K562 (cell line): ENCODE measurements around the gene BRICD5. TPM values are rescaled to one million over a fixed set of nuclear protein-coding genes. Genes with fewer than 3 reads are reported as not detected.

ENCODE experiments used
- ERF ChIP-seq: fragments of 450-650 bp; formaldehyde crosslinking; IDR thresholded peaks from 2 replicates; pipeline ENCODE4 v1.4.0; 2020; ENCODE audit warnings: mild to moderate bottlenecking, mixed read lengths
- ETV1 ChIP-seq: fragments of 450-650 bp; conservative IDR thresholded peaks from 2 replicates; pipeline ENCODE4 v1.6.1; 2016; ENCODE audit warnings: missing genetic modification characterization, control low read depth, low read depth, missing compliant biosample characterization
- FOXM1 ChIP-seq, 2 experiments: fragments of 450-650 bp in 1 of 2; sonication (generic) in 1 of 2; formaldehyde crosslinking in 1 of 2; IDR thresholded peaks; 2 replicates each; pipeline versions ENCODE4 v1.6.1 to v1.9.0; 2017 to 2022; ENCODE audit warnings: low read depth in 2 of 2, mild to moderate bottlenecking in 2 of 2, missing genetic modification reagents in 1 of 2, moderate library complexity in 1 of 2
- GTF2F1 ChIP-seq: IDR thresholded peaks from 2 replicates; pipeline ENCODE4 v1.6.1; 2011; ENCODE audit warnings: low read depth, low read length, improper control_type of control experiment
- HLTF ChIP-seq: fragments of 450-650 bp; IDR thresholded peaks from 2 replicates; pipeline ENCODE4 v1.6.1; 2016
- KAT8 ChIP-seq: fragments of 450-650 bp; IDR thresholded peaks from 2 replicates; pipeline ENCODE4 v1.6.1; 2016; ENCODE audit warnings: low read depth, mild to moderate bottlenecking
- NFYB ChIP-seq: IDR thresholded peaks from 2 replicates; pipeline ENCODE4 v1.6.1; 2011; ENCODE audit warnings: mild to moderate bottlenecking, moderate library complexity; ENCODE audit not compliant: insufficient read length; ENCODE audit errors: extremely low read depth
- RBM14 ChIP-seq: fragments of 200-400 bp; formaldehyde crosslinking; IDR thresholded peaks from 2 replicates; pipeline ENCODE4 v1.6.1; 2018; ENCODE audit warnings: low read depth, mild to moderate bottlenecking, low read length, moderate library complexity, borderline replicate concordance; ENCODE audit not compliant: insufficient read depth
- RFX7 ChIP-seq: fragments of 250-450 bp; sonication (Bioruptor Pico); IDR thresholded peaks from 2 replicates; pipeline ENCODE4 v1.5.1; 2021; ENCODE audit warnings: mild to moderate bottlenecking
- SMAD4 ChIP-seq: fragments of 250-450 bp; sonication (Bioruptor Pico); conservative IDR thresholded peaks from 2 replicates; pipeline ENCODE4 v1.8.0; 2021; ENCODE audit warnings: inconsistent platforms, mild to moderate bottlenecking, moderate library complexity
- TEAD2 ChIP-seq: fragments of 450-650 bp; IDR thresholded peaks from 2 replicates; pipeline ENCODE4 v1.6.1; 2016; ENCODE audit warnings: missing genetic modification characterization, control low read depth, missing compliant biosample characterization
- XRCC5 ChIP-seq: fragments of 200-400 bp; formaldehyde crosslinking; IDR thresholded peaks from 2 replicates; pipeline ENCODE4 v1.6.1; 2017; ENCODE audit warnings: low read depth, mild to moderate bottlenecking, low read length
- ZFP30 ChIP-seq: fragments of 250-450 bp; sonication (Bioruptor Pico); IDR thresholded peaks from 2 replicates; pipeline ENCODE4 v1.8.0; 2022; ENCODE audit warnings: moderate library complexity, mild to moderate bottlenecking, inconsistent platforms, borderline replicate concordance
- ZNF124 ChIP-seq: sonication (generic); formaldehyde crosslinking; IDR thresholded peaks from 2 replicates; pipeline ENCODE4 v1.8.1; 2022; ENCODE audit warnings: missing genetic modification reagents
- ZNF146 ChIP-seq: IDR thresholded peaks from one replicate; pipeline ENCODE4 v1.6.1; 2018; ENCODE audit warnings: missing compliant biosample characterization; ENCODE audit not compliant: unreplicated experiment
- ZNF253 ChIP-seq: fragments of 250-450 bp; sonication (Bioruptor Pico); conservative IDR thresholded peaks from 2 replicates; pipeline ENCODE4 v1.6.1; 2021; ENCODE audit warnings: mild to moderate bottlenecking
- ZNF408 ChIP-seq: fragments of 250-450 bp; sonication (Bioruptor Pico); IDR thresholded peaks from 2 replicates; pipeline ENCODE4 v1.4.0; 2020; ENCODE audit warnings: low read depth, mild to moderate bottlenecking, moderate library complexity
- ZNF444 ChIP-seq: fragments of 250-450 bp; sonication (Bioruptor Pico); IDR thresholded peaks from 2 replicates; pipeline ENCODE4 v1.4.0; 2020; ENCODE audit warnings: mild to moderate bottlenecking, moderate library complexity
- ZNF584 ChIP-seq: fragments of 200-800 bp; sonication (Bioruptor generic); IDR thresholded peaks from 2 replicates; pipeline ENCODE4 v1.6.1; 2016; ENCODE audit warnings: low read depth, mild to moderate bottlenecking, missing genetic modification characterization, missing compliant biosample characterization
- ZNF668 ChIP-seq: fragments of 250-450 bp; sonication (Bioruptor Pico); IDR thresholded peaks from 2 replicates; pipeline ENCODE4 v1.8.0; 2022; ENCODE audit warnings: mild to moderate bottlenecking, inconsistent platforms
- ZNF695 ChIP-seq: fragments of 450-650 bp; formaldehyde crosslinking; IDR thresholded peaks from 2 replicates; pipeline ENCODE4 v1.4.0; 2020; ENCODE audit warnings: mild to moderate bottlenecking, moderate library complexity
- ZNF785 ChIP-seq: fragments of 250-450 bp; sonication (Bioruptor Pico); IDR thresholded peaks from 2 replicates; pipeline ENCODE4 v1.4.0; 2020; ENCODE audit warnings: mild to moderate bottlenecking
- polyA plus RNA-seq, 8 experiments: library from polyadenylated mRNA; depleted of rRNA in 4 of 8; stranded (reverse) in 5 of 8; unstranded in 3 of 8; fragments of >200 nt; fragmentation: Nextera tagmentation in 2 of 8; fragmentation: Illumina TruSeq in 1 of 8; extraction: Ambion mirVana in 2 of 8; extraction: Trizol in 1 of 8; gene quantifications; 2 replicates each; pipeline versions ENCODE4 v1.2.1 to v1.2.3, GENCODE V29; 2011 to 2014; ENCODE audit warnings: inconsistent platforms in 1 of 8, missing spikeins in 1 of 8
- total RNA-seq, 7 experiments: library from RNA; depleted of rRNA in 6 of 7; stranded (reverse); fragments of >200 nt in 6 of 7; fragmentation: Illumina TruSeq in 2 of 7; extraction: Trizol in 2 of 7; gene quantifications; 2 replicates each; pipeline versions ENCODE4 v1.2.1 to v1.2.3, GENCODE V29; 2011 to 2021; ENCODE audit warnings: low replicate concordance in 1 of 7
- TF ChIP-seq, protein P1 (sequence below): fragments of 450-650 bp; IDR thresholded peaks from 2 replicates; pipeline ENCODE4 v1.6.1; 2014; ENCODE audit warnings: low read depth, mild to moderate bottlenecking, moderate library complexity, borderline replicate concordance
- TF ChIP-seq, protein P2 (sequence below): fragments of 450-650 bp; formaldehyde crosslinking; conservative IDR thresholded peaks from 2 replicates; pipeline ENCODE4 v1.4.0; 2022; ENCODE audit warnings: mild to moderate bottlenecking, missing genetic modification characterization
- TF ChIP-seq, protein P3 (sequence below): fragments of 250-450 bp; sonication (Bioruptor Pico); IDR thresholded peaks from 2 replicates; pipeline ENCODE4 v1.9.0; 2021; ENCODE audit warnings: mild to moderate bottlenecking

Gene BRICD5
- total and polyA plus RNA-seq, 9 of the 15 experiments (the other 6 are each of a cell fraction or from before 2014, with no cell fraction given) = 0.24 to 15.1 (median 2.4) TPM; not detected in 1

DNA sequence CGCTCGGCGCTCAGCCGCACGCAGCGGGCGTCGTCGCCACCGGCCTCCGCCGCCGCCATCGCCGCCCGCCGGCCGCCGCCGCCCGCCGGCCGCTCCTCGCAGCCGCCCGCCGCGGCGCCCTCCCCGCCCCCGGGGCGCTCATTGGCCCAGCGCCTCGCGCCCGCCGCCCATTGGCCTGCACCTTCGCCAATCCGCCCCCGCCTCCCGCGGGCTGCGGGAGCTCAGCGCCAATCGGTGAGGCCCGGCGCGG is 4.0 kb upstream of the BRICD5 start, which contains the start of gene PGP (continued):
- peak; percentile 96; the same call in 1 of the 2 replicates for TF ChIP-seq ERF (CRISPR knock-in tag)
- TF ChIP-seq ZNF444 = no peak
- no peak for TF ChIP-seq ZNF253
- peak; percentile 91; the same call in 1 of the 2 replicates for TF ChIP-seq SMAD4
- TF ChIP-seq ZNF124 = no peak
- TF ChIP-seq ZNF668 (CRISPR knock-in tag) = peak; percentile 92; the same call in 1 of the 2 replicates
- 0 out of 2 replicates have a peak, but pooled peaks have one; percentile 48 for TF ChIP-seq FOXM1 (IDR thresholded peaks at IDR 0.05; ENCODE audit: low read depth)
- no peak for TF ChIP-seq FOXM1 (CRISPR knock-in tag; IDR thresholded peaks at IDR 0.05; ENCODE audit: low read depth)
- TF ChIP-seq ZNF408 (CRISPR knock-in tag) = no peak
- TF ChIP-seq RFX7 (CRISPR knock-in tag) = no peak
- TF ChIP-seq ZNF584 (CRISPR knock-in tag) = peak; percentile 98; the same call in 1 of the 2 replicates
- TF ChIP-seq RBM14 = no peak
- TF ChIP-seq XRCC5 = no peak
- no peak for TF ChIP-seq KAT8
- TF ChIP-seq TEAD2 (tag) = no peak
- TF ChIP-seq, protein P1, sequence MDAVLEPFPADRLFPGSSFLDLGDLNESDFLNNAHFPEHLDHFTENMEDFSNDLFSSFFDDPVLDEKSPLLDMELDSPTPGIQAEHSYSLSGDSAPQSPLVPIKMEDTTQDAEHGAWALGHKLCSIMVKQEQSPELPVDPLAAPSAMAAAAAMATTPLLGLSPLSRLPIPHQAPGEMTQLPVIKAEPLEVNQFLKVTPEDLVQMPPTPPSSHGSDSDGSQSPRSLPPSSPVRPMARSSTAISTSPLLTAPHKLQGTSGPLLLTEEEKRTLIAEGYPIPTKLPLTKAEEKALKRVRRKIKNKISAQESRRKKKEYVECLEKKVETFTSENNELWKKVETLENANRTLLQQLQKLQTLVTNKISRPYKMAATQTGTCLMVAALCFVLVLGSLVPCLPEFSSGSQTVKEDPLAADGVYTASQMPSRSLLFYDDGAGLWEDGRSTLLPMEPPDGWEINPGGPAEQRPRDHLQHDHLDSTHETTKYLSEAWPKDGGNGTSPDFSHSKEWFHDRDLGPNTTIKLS = no peak
- TF ChIP-seq ZNF785 = no peak; the same call in 1 of the 2 replicates
- no peak for TF ChIP-seq GTF2F1
- TF ChIP-seq, protein P2, sequence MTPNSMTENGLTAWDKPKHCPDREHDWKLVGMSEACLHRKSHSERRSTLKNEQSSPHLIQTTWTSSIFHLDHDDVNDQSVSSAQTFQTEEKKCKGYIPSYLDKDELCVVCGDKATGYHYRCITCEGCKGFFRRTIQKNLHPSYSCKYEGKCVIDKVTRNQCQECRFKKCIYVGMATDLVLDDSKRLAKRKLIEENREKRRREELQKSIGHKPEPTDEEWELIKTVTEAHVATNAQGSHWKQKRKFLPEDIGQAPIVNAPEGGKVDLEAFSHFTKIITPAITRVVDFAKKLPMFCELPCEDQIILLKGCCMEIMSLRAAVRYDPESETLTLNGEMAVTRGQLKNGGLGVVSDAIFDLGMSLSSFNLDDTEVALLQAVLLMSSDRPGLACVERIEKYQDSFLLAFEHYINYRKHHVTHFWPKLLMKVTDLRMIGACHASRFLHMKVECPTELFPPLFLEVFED (CRISPR knock-in tag) = no peak
- TF ChIP-seq NFYB = peak; percentile 96
- no peak for TF ChIP-seq ZFP30 (CRISPR knock-in tag)
- TF ChIP-seq ZNF695 (CRISPR knock-in tag) = no peak
- peak; percentile 63; the same call in 1 of the 2 replicates for TF ChIP-seq ETV1 (tag)
- TF ChIP-seq HLTF = no peak
- TF ChIP-seq, protein P3, sequence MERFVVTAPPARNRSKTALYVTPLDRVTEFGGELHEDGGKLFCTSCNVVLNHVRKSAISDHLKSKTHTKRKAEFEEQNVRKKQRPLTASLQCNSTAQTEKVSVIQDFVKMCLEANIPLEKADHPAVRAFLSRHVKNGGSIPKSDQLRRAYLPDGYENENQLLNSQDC = no peak
- TF ChIP-seq ZNF146 = no peak
